ENCODE data around the gene THRA.

THRA gene

GRCh38 chr17:40062329-40063186, at the start of gene THRA:
THRA (plus strand) TSS chr17:40062965; CDS start chr17:40074489, 11,524 bp downstream.
- peak; percentile 64 for DNase-seq

GRCh38 chr17:40014375-40014980, 48.3 kb upstream of the THRA start:
- no peak for DNase-seq

GRCh38 chr17:40015005-40015997, 47.5 kb upstream of the THRA start, which contains the start of gene CSF3:
CSF3 (plus strand) TSS chr17:40015440; CDS start chr17:40015475, 35 bp downstream.
- no peak for DNase-seq

GRCh38 chr17:40015998-40016985, 46.5 kb upstream of the THRA start:
- no peak for DNase-seq

GRCh38 chr17:40017422-40018080, 45.2 kb upstream of the THRA start:
- DNase-seq = no peak

GRCh38 chr17:40018211-40019121, 44.3 kb upstream of the THRA start:
- DNase-seq = no peak

- DNase-seq = no peak
Measured at GRCh38 chr17:40019140-40019991, 43.4 kb upstream of the THRA start.

- DNase-seq = no peak
Measured at GRCh38 chr17:40020146-40020545, 42.6 kb upstream of the THRA start.

GRCh38 chr17:40021451-40021971, 41.3 kb upstream of the THRA start:
- peak; percentile 74 for DNase-seq

- no peak for DNase-seq
Measured at GRCh38 chr17:40022497-40022896, 40.3 kb upstream of the THRA start.

GRCh38 chr17:40022961-40023541, 39.7 kb upstream of the THRA start:
- DNase-seq = no peak

GRCh38 chr17:40023590-40024292, 39.0 kb upstream of the THRA start:
- no peak for DNase-seq

- no peak for DNase-seq
Measured at GRCh38 chr17:40024901-40025300, 37.9 kb upstream of the THRA start.

- DNase-seq = no peak
Measured at GRCh38 chr17:40025559-40025958, 37.2 kb upstream of the THRA start.

GRCh38 chr17:40025991-40026815, 36.6 kb upstream of the THRA start:
- DNase-seq = no peak

- peak; percentile 76 for DNase-seq
Measured at GRCh38 chr17:40026816-40027613, 35.8 kb upstream of the THRA start.
